Astrocyte (in vitro differentiated cells and primary cell): Measurements from ENCODE around the gene TLE2.

Experiments
- CTCF ChIP-seq: IDR thresholded peaks from 2 replicates; pipeline ENCODE4 v1.5.1; 2011; ENCODE audit warnings: low read depth, mild to moderate bottlenecking, inconsistent platforms, low read length, moderate library complexity; ENCODE audit not compliant: insufficient read depth
- EZH2 ChIP-seq: IDR thresholded peaks from 2 replicates; pipeline ENCODE4 v1.6.1; 2012; ENCODE audit warnings: mild to moderate bottlenecking, low read length, inconsistent platforms; ENCODE audit not compliant: insufficient read depth

- TF ChIP-seq EZH2: no peak
- no peak for TF ChIP-seq CTCF
These were observed 30.4 kb downstream of the TLE2 start for GRCh38 chr19:2998642-2999041.
